ENCODE measurements around the gene CTTN.

GRCh38 chr11:70351646-70352045 lies 46.7 kb upstream of the CTTN start:
- TF ChIP-seq EZH2phosphoT487 (IDR thresholded peaks at IDR 0.05; ENCODE audit: insufficient read depth, low read depth) (no peak), EZH2 (IDR thresholded peaks at IDR 0.05; ENCODE audit: insufficient read depth, poor library complexity, severe bottlenecking) (no peak)
